Left renal cortex interstitium (tissue), 4 donors: ENCODE measurements around the gene SORCS3. TPM values are rescaled to one million over a fixed set of nuclear protein-coding genes. Genes with fewer than 3 reads are reported as not detected.
A peak's percentile ranks its signal among the peaks of the same experiment; 100 is the strongest.

Experiments
- DNase-seq, 4 donors: peaks; one replicate each; pipeline ENCODE4 v3.0.0-alpha.2; 2013; ENCODE audit warnings: low read depth in 4 of 4, low spot score in 2 of 4, missing footprints in 1 of 4
- polyA plus RNA-seq, 4 donors: library from polyadenylated mRNA; unstranded; fragments of 120-200 nt; gene quantifications; one replicate each; pipeline ENCODE4 v1.2.1, GENCODE V29; 2013; ENCODE audit not compliant: insufficient read length in 4 of 4

SORCS3 gene
- polyA plus RNA-seq, 4 donors: 2.8 to 4.5 (median 3.8) TPM

GRCh38 chr10:104903433-104903832 is 262.3 kb downstream of the SORCS3 start:
- no peak for DNase-seq

- DNase-seq: no peak
Observed at GRCh38 chr10:104904753-104905323, 263.7 kb downstream of the SORCS3 start.

- no peak for DNase-seq
Observed at GRCh38 chr10:104906112-104906511, 265.0 kb downstream of the SORCS3 start.

- no peak for DNase-seq
Observed at GRCh38 chr10:104907521-104907920, 266.4 kb downstream of the SORCS3 start.

- no peak for DNase-seq
Observed at GRCh38 chr10:104908581-104908980, 267.5 kb downstream of the SORCS3 start.

- DNase-seq: no peak
Observed at GRCh38 chr10:104910712-104911111, 269.6 kb downstream of the SORCS3 start.

- DNase-seq: no peak
Observed at GRCh38 chr10:104913390-104913789, 272.3 kb downstream of the SORCS3 start.

GRCh38 chr10:104920476-104920875 is 279.4 kb downstream of the SORCS3 start:
- DNase-seq: no peak

GRCh38 chr10:104921763-104922162 is 280.7 kb downstream of the SORCS3 start:
- DNase-seq: no peak

GRCh38 chr10:104922810-104923209 is 281.7 kb downstream of the SORCS3 start:
- no peak for DNase-seq

- no peak for DNase-seq
Observed at GRCh38 chr10:104923501-104923900, 282.4 kb downstream of the SORCS3 start.

- no peak for DNase-seq
Observed at GRCh38 chr10:104924101-104924795, 283.2 kb downstream of the SORCS3 start.

GRCh38 chr10:104925232-104925851 is 284.3 kb downstream of the SORCS3 start:
- no peak for DNase-seq

GRCh38 chr10:104928734-104929133 is 287.6 kb downstream of the SORCS3 start:
- DNase-seq: no peak

GRCh38 chr10:104931612-104932134 is 290.6 kb downstream of the SORCS3 start:
- DNase-seq: peak; percentile 26 to 55 (median 32)

- DNase-seq: no peak
Observed at GRCh38 chr10:104935656-104936055, 294.6 kb downstream of the SORCS3 start.

GRCh38 chr10:104937567-104937966 is 296.5 kb downstream of the SORCS3 start:
- DNase-seq: no peak

- DNase-seq: no peak
Observed at GRCh38 chr10:104938031-104938430, 296.9 kb downstream of the SORCS3 start.

GRCh38 chr10:104941662-104942061 is 300.6 kb downstream of the SORCS3 start:
- DNase-seq: no peak

- no peak for DNase-seq
Observed at GRCh38 chr10:104947314-104947713, 306.2 kb downstream of the SORCS3 start.

GRCh38 chr10:104957178-104957841 is 316.2 kb downstream of the SORCS3 start:
- no peak for DNase-seq
